Ishikawa (cell line): ENCODE results near the gene PHF5A.
A peak's percentile ranks its signal among the peaks of the same experiment; 100 is the strongest.

ENCODE experiments used
- CEBPB ChIP-seq: IDR thresholded peaks from 2 replicates; pipeline ENCODE4 v1.6.1; 2012
- CREB1 ChIP-seq: IDR thresholded peaks from 2 replicates; pipeline ENCODE4 v1.6.1; 2012; ENCODE audit warnings: low read depth
- EGR1 ChIP-seq: IDR thresholded peaks from 2 replicates; pipeline ENCODE4 v1.6.1; 2012
- EP300 ChIP-seq: IDR thresholded peaks from 2 replicates; pipeline ENCODE4 v1.6.1; 2012; ENCODE audit warnings: borderline replicate concordance
- FOXM1 ChIP-seq: IDR thresholded peaks from 2 replicates; pipeline ENCODE4 v1.6.1; 2012; ENCODE audit warnings: low read depth, borderline replicate concordance
- NFIC ChIP-seq: IDR thresholded peaks from 2 replicates; pipeline ENCODE4 v1.6.1; 2012
- RAD21 ChIP-seq: IDR thresholded peaks from 2 replicates; pipeline ENCODE4 v1.6.1; 2012; ENCODE audit warnings: low read depth
- REST ChIP-seq: IDR thresholded peaks from 2 replicates; pipeline ENCODE4 v1.6.1; 2012; ENCODE audit warnings: low read depth, mild to moderate bottlenecking
- TAF1 ChIP-seq: IDR thresholded peaks from 2 replicates; pipeline ENCODE4 v1.6.1; 2012; ENCODE audit warnings: low read depth, mild to moderate bottlenecking
- TCF12 ChIP-seq: IDR thresholded peaks from 2 replicates; pipeline ENCODE4 v1.6.1; 2012; ENCODE audit warnings: low read depth
- TEAD4 ChIP-seq: IDR thresholded peaks from 2 replicates; pipeline ENCODE4 v1.6.1; 2012
- YY1 ChIP-seq: IDR thresholded peaks from 2 replicates; pipeline ENCODE4 v1.6.1; 2012; ENCODE audit warnings: low read depth
- ZBTB7A ChIP-seq: IDR thresholded peaks from 2 replicates; pipeline ENCODE4 v1.6.1; 2012; ENCODE audit warnings: low read depth
- TF ChIP-seq, protein P1 (sequence below): IDR thresholded peaks from 2 replicates; pipeline ENCODE4 v1.6.1; 2012
- TF ChIP-seq, protein P2 (sequence below): IDR thresholded peaks from 2 replicates; pipeline ENCODE4 v1.6.1; 2012

Gene PHF5A, protein sequence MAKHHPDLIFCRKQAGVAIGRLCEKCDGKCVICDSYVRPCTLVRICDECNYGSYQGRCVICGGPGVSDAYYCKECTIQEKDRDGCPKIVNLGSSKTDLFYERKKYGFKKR

DNA sequence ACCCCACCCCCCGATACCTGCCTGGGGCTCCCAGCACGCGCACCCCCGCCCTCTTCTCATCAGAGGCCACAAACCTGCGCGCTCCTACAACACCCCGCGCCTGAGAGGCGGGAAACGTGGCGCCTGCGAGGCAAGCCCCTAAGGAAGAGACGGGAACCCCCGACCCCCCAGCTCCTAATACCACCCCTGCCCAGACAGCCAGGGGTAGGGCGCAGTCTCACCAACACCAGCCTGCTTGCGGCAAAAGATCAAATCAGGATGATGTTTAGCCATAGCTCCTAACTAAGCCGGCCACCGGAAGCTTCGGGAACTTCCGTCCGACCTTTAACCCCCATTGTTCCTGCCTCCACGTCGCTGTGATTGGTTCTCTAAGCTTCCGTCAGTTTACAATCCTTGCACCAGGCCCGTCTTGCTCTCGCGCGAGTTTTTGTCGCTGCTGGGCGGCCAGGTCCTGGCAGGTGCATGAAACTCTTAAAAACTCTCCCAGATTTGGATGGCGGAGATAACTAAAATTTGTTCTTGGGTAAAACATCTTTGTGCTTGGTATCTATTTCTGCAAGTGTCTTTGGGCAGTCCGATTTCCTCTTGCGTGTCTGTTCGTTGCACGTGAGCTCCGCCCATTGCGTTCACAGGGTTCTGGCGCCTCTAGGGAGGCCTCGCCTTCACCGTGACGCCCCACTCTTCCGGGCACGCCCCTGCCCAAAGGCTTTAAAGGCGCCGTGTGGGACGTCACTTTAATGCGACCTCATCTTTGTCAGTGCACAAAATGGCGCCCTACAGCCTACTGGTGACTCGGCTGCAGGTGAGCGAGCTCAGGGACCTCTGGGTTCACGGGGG, at the start of gene PHF5A, which contains the start of gene ACO2:
Gene PHF5A (minus strand): TSS at position 312 of the 837 bp plus-strand sequence. CDS start 39 bp downstream, at position 273.
Gene ACO2 (plus strand): TSS at position 737 of the 837 bp plus-strand sequence. CDS start 30 bp downstream, at position 767.
- peak; percentile 91 for TF ChIP-seq TAF1
- no peak for TF ChIP-seq NFIC
- TF ChIP-seq YY1, result peak; percentile 98
- no peak for TF ChIP-seq TCF12
- TF ChIP-seq FOXM1, result no peak
- TF ChIP-seq EP300, result no peak
- no peak for TF ChIP-seq RAD21
- TF ChIP-seq REST, result no peak
- 0 out of 2 replicates have a peak, but pooled peaks have one; percentile 13 for TF ChIP-seq CEBPB
- TF ChIP-seq ZBTB7A, result no peak
- peak; percentile 57; the same call in 1 of the 2 replicates for TF ChIP-seq EGR1
- TF ChIP-seq CREB1, result peak; percentile 97
- TF ChIP-seq, protein P1, sequence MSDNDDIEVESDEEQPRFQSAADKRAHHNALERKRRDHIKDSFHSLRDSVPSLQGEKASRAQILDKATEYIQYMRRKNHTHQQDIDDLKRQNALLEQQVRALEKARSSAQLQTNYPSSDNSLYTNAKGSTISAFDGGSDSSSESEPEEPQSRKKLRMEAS, result peak; percentile 58
- peak; percentile 49; the same call in 1 of the 2 replicates for TF ChIP-seq TEAD4
- TF ChIP-seq, protein P2, sequence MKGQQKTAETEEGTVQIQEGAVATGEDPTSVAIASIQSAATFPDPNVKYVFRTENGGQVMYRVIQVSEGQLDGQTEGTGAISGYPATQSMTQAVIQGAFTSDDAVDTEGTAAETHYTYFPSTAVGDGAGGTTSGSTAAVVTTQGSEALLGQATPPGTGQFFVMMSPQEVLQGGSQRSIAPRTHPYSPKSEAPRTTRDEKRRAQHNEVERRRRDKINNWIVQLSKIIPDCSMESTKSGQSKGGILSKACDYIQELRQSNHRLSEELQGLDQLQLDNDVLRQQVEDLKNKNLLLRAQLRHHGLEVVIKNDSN, result peak; percentile 8; the same call in 1 of the 2 replicates

DNA sequence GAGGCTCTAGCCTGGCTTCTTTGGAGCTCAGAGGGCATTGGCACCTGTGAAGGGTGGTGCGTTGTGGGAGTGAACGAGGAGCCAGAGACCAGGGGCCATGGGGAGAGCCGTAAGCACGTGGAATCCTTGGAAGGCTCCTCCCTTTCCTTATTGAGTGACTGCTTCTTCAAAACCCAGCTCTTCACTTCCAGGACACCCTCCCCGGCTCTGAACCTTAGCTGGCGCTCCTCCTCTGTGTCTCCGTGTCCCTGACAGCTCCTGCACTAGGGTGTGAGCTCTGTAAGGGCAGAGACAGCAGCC, 49.5 kb upstream of the PHF5A start:
- TF ChIP-seq, protein P1, result no peak
- TF ChIP-seq ZBTB7A (no peak), TEAD4 (no peak), TAF1 (no peak), CREB1 (no peak), EP300 (no peak), NFIC (no peak)
- TF ChIP-seq, protein P2, result no peak

DNA sequence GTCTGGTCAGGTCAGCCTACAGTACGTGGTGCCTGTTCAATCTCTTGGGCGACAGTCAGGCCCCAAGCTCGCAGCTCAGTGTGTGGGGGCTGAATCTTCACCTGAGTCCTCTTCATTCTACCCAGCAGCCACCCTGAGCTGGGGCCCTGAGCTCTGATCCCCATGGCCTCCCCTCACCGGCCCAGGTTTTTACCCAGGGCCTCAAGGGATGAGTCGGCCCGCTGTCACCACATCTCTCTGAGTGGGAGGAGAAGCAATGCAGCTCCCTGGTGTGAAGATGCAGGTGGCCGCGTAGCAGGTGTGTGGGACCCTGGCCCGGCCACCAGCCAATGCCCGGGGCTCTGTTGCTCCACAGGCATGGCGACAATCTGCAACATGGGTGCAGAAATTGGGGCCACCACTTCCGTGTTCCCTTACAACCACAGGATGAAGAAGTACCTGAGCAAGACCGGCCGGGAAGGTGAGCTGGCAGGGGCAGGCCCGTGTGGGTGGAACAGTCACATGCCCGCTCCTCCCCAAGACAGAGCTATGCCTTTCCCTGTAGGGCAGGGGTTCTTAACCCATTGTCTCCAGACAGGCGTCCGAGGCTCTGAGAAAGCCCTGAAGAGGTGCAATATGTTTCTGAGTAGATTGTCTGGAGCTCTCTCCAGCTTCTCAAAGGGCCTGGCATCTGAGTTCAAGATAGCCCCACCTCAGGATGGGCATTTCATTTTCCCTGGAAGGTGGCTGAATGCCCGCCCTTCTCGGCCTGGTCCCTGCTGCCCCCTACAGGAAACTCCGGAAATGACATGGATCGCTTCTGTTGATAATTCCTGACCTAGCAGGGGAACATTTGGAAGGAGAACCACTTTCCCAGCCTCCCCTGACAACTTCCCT, 48.9 kb upstream of the PHF5A start:
- no peak for TF ChIP-seq ZBTB7A
- TF ChIP-seq FOXM1, result no peak
- TF ChIP-seq TAF1, result no peak
- TF ChIP-seq CREB1, result no peak
- TF ChIP-seq YY1, result no peak
- peak; percentile 96 for TF ChIP-seq RAD21

GRCh38 chr22:41516462-41516861, 48.0 kb upstream of the PHF5A start:
- TF ChIP-seq, protein P2, result no peak
- TF ChIP-seq RAD21 (no peak), TEAD4 (no peak), TCF12 (no peak), FOXM1 (no peak), EGR1 (no peak), TAF1 (no peak), YY1 (no peak), EP300 (no peak), REST (no peak), NFIC (no peak)
- TF ChIP-seq, protein P1, result no peak
